GM18868 (cell line): ENCODE data around the gene PISD.
"Not testable (repeated sequence)": the region's sequence is repeated elsewhere in the genome, so short reads cannot be mapped to it uniquely, and the experiment has no call there.

Experiments
- ATAC-seq: cut with Tn5 transposase; IDR thresholded peaks from one replicate; pipeline ENCODE4 v1.9.1; 2021; ENCODE audit warnings: mild to moderate bottlenecking, moderate library complexity; ENCODE audit not compliant: unreplicated experiment

PISD gene

DNA sequence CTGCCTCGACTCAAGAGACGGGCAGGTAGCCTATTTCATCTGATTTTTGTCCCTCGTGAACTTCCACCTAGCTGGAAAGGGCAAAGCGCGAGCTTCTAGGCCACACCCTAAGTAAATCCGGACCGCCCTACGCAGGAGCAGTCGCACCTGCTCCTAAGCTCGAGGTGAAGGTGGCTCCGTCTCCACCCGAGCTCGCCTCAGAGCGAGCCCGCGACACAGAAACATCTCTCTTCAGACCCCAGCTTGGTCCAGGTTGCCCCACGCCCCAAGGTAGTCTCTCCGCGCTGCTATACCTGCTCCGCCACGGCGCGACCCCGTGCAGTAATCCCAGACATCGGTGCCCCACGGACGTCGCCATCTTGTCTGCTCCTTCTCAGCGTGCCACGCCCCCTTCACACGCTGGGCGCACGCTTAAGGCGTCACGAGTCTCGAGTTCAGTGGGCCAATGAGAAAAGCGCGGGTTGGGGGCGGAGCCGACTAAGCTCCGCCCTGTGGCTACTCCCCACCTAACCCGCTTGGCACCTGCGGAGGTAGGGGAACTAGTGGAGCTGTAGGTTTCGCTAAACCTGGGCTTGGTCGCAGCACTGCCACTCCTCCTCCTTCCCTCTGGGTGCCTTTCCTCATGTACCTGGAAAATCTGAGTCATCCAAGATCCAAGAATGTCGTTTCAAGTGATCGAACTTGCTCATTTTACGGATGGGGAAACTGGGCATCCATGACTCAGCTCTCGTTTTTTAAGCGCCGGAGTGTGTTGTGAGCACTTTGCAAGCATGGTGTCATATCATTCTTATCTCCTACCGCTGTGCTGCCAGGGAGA lies at the start of gene PISD:
Gene PISD (minus strand): TSS at position 365 of the 817 bp plus-strand sequence. CDS start 7 bp downstream, at position 358.
- ATAC-seq: peak; percentile 81

GRCh38 chr22:31711226-31711625 lies 49.2 kb upstream of the PISD start:
- not testable (repeated sequence) for ATAC-seq

GRCh38 chr22:31707519-31707918 lies 45.5 kb upstream of the PISD start:
- ATAC-seq: no peak

GRCh38 chr22:31695423-31695822 lies 33.4 kb upstream of the PISD start:
- no peak for ATAC-seq

DNA sequence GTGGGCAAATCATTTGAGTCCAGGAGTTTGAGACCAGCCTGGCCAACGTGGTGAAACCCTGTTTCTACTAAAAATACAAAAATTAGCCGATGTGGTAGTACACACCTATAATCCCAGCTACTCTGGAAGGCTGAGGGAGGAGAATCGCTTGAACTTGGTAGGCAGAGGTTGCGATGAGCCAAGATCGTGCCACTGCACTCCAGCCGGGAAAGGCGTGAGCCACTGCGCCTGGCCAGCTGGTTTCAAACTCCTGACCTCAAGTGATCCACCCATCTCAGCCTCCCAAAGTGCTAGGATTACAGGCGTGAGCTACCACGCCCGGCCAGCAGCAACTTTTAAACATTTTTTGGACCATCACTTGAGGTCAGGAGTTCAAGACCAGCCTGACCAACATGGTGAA lies 32.0 kb upstream of the PISD start:
- not testable (repeated sequence) for ATAC-seq

DNA sequence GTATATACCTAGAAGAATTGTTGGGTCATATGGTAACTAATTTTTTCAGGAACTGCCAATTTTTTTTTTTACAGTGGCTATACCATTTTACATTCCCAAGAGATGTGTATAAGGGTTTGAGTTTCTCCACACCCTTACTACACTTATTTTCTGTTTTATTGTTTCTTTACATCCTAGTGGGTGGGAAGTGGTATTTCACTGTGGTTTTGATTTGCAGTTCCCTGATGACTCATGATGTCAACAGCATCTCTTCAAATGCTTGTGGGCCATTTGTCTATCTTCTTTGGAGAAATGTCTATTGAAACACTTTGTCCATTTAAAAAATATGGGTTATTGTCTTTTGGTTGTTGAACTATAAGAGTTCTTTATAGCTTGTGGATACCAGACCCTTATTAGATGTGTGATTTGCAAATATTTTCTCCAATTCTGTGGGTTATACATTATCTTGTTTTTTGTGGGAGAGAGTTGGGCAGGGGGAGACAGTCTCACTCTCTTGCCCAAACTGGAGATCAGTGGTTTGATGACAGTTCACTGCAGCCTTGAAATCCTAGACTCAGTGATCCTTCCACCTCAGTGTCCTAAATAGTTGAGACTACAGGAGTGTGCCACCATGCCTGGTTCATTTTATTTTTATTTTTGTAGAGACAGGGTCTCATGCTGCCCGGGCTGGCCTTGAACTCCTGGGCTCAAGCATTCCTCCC lies 30.3 kb upstream of the PISD start:
- ATAC-seq: no peak

GRCh38 chr22:31691408-31691807 lies 29.4 kb upstream of the PISD start:
- no peak for ATAC-seq

- ATAC-seq: no peak
These were observed 21.4 kb upstream of the PISD start for GRCh38 chr22:31683181-31684105.

DNA sequence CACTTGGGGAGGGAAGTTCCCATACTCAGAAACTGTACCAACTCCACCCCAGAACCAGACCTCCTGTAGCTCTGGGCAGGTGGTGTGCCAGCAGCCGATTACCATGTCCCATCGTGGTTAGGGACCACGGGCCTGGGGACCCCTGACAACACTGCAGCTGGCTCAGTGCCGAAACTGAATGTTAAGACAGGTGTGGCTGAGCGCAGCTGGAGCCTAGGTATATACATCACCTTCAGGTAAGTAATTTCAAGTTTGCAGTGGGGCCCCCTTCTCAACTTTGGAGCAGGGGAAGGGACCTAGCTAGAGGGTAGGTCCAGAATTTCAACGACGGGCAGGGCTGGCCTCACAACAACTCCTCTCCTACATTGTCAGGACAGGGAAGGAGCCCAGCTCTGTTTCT lies 20.7 kb upstream of the PISD start:
- no peak for ATAC-seq

- ATAC-seq: no peak
These were observed 19.6 kb upstream of the PISD start for GRCh38 chr22:31681349-31682345.

DNA sequence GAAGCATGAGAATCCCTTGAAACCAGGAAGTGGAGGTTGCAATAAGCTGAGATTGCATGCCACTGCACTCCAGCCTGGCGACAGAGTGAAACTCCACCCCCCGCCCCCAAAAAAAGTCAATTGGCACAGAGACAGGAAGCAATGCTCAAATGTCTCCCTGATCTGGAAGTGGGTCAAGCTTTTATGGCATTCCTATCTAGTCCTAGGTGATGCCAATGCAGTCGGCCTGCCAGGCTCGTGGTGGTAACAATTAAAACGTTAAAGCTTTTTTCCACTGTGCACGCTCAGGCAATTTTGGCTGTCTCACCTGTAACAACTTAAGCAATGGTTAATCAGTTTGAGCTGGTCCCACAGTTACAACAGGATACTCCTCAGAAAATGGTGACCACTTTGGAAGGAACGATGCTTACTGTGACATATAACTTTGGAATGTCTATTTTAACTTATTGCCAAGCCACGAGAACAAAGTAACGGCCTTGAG lies 18.9 kb upstream of the PISD start:
- ATAC-seq: no peak

- no peak for ATAC-seq
These were observed 16.7 kb upstream of the PISD start for GRCh38 chr22:31678748-31679147.

DNA sequence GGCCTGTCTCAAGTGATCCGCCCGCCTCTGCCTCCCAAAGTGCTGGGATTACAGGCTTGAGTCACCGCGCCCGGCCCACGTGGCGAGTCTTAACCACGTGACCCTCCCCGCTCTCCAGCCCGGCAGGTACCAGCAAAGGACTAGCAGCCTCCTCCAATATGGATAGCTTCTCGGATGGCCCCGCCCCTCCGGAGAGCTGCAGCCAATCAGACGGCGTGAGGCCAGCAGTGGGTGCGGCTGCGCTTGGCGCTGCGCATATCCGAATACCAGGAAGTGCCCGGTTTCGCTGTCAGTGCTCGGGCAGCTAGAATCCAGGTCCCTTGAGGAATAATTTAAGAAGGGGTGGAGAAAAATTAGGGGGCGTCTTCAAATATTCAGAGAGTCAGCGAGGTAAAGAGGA lies 14.7 kb upstream of the PISD start:
- peak; percentile 76 for ATAC-seq

DNA sequence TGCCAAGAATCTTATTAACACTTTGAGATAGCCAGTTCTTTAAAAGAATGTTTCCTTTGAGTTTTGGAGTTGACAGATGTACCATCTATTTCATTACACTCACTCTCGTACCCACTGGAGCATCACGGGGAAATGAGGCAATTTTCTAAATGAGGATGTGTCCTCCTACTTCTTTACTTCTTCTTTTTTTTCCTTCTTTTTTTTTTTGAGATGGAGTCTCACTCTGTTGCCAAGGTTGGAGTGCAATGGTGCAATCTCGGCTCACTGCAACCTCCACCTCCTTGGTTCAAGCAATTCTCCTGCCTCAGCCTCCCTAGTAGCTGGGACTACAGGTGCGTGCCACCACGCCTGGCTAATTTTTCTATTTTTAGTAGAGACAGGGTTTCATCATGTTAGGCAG lies 12.2 kb upstream of the PISD start:
- not testable (repeated sequence) for ATAC-seq

DNA sequence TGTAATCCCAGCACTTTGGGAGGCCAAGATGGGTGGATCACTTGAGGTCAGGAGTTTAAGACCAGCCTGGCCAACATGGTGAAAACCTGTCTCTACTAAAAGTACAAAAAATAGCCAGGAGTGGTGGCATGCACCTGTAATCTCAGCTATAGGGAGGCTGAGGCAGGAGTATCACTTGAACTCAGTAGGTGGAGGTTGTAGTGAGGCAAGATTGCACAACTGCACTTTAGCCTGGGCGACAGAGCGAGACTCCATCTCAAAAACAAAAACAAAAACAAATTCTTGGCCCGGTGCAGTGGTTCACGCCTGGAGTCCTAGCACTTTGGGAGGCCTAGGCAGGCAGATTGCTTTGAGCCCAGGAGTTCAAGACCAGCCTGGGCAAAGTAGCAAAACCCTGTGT lies 6.8 kb upstream of the PISD start:
- ATAC-seq: not testable (repeated sequence)

GRCh38 chr22:31662668-31663037 lies 638 bp upstream of the PISD start:
- ATAC-seq: no peak

DNA sequence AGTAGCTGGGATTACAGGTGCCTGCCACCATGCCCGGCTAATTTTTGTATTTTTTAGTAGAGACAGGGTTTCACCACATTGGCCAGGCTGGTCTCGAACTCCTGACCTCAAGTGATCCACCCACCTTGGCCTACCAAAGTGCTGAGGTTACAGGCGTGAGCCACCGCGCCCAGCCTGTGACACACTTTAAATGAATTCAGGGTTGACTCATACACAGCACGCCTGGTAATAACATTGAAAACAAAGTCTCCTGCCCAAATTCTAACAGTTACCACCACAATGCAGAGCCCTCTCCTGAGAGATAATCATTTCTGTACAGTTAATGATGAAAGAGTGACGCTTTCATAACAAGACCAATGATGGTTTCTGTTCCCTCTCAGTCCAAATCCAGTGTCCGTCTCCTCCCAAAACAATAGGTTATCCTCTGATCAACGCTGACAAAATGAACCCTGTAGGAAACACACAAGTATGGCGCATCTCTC lies 1.1 kb downstream of the PISD start:
- ATAC-seq: not testable (repeated sequence)

DNA sequence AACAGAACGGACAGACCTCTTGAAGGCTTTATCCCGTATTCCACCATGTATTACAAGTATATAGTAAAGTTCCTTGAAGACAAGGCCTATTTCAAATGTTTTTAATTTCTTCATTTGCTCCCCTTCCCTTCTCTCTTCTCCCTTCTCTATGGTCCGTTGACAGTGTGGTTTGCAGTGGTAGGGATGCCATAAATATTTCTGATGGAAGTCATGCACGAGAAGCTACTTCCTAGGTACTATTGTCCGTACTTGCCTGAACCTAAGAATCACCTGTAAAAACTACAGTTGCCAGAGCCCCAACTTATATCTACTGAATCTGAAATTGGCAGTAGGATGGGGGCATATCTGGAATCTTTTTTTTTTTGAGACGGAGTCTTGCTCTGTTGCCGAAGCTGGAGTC lies 2.8 kb downstream of the PISD start:
- ATAC-seq: no peak

DNA sequence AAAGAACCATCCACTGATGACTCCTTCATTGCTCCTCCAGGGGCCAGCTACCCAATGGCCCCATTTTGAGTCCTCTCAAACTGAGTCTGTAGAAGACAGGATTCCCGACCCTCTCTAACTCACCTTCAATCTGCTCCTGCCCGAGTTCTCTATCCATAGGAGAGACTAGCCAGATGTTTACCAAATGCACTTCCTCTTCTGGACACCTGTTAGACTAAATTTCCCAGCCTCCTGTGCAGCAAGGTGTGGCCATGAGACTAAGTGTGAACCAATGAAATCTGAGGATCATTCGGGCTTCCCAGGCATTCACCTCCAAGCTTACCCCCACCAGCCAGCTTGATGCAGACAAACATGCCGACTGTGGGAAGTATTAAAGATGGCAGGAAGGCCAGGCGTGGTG lies 7.6 kb downstream of the PISD start:
- no peak for ATAC-seq

- ATAC-seq: no peak
These were observed 8.1 kb downstream of the PISD start for GRCh38 chr22:31653944-31654343.
